Measurements from ENCODE around the gene ZGPAT. TPM values are rescaled to one million over a fixed set of nuclear protein-coding genes. Genes with fewer than 3 reads are reported as not detected.

Gene ZGPAT
- total RNA-seq, 6 experiments from 2014 or later = 18.7 to 68.9 (median 31.9) TPM

DNA sequence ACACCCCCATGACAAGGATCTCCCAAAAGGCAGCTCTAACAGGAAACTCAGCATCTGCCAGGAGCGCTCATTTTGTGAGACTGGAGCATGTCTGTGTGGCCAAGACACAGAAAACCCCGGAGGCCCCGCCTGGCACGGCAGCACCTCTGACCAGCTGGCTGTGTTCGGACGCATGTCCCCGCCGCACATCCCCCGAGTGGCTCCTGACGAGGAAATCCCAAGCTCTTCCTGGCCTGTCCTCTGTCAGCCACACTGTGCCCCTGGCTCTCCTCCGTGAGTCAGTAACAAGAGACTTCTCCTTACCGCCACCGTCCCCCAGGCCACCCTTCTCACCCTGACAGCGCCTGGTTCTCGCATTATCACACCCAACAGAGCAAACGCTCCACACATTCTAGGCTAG lies 46.2 kb downstream of the ZGPAT start:
- ATAC-seq = peak in 1 of 4 donors; percentile 13
- H3K27ac ChIP-seq = no peak overlapping the region
- no peaks in the 10 kb centered on the region for H3K36me3 ChIP-seq
- H3K9me3 ChIP-seq = no peaks in the 10 kb centered on the region
- WGBS (ENCODE audit: insufficient coverage, low coverage, low lambda C conversion rate, missing lambda C conversion rate) = 74% methylated on average over 3 of the region's 16 CpGs
- TF ChIP-seq, protein P1, sequence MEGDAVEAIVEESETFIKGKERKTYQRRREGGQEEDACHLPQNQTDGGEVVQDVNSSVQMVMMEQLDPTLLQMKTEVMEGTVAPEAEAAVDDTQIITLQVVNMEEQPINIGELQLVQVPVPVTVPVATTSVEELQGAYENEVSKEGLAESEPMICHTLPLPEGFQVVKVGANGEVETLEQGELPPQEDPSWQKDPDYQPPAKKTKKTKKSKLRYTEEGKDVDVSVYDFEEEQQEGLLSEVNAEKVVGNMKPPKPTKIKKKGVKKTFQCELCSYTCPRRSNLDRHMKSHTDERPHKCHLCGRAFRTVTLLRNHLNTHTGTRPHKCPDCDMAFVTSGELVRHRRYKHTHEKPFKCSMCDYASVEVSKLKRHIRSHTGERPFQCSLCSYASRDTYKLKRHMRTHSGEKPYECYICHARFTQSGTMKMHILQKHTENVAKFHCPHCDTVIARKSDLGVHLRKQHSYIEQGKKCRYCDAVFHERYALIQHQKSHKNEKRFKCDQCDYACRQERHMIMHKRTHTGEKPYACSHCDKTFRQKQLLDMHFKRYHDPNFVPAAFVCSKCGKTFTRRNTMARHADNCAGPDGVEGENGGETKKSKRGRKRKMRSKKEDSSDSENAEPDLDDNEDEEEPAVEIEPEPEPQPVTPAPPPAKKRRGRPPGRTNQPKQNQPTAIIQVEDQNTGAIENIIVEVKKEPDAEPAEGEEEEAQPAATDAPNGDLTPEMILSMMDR (IDR thresholded peaks at IDR 0.05) = no peak
- TF ChIP-seq POLR2A (IDR thresholded peaks at IDR 0.05) = no peak
- intact Hi-C loops (cut with DNase I) = no loop called here
- H3K27me3 ChIP-seq = no peaks in the 10 kb centered on the region
- DNase-seq = no peak
- no peaks in the 10 kb centered on the region for H3K4me1 ChIP-seq
- H3K4me3 ChIP-seq = no peak overlapping the region

DNA sequence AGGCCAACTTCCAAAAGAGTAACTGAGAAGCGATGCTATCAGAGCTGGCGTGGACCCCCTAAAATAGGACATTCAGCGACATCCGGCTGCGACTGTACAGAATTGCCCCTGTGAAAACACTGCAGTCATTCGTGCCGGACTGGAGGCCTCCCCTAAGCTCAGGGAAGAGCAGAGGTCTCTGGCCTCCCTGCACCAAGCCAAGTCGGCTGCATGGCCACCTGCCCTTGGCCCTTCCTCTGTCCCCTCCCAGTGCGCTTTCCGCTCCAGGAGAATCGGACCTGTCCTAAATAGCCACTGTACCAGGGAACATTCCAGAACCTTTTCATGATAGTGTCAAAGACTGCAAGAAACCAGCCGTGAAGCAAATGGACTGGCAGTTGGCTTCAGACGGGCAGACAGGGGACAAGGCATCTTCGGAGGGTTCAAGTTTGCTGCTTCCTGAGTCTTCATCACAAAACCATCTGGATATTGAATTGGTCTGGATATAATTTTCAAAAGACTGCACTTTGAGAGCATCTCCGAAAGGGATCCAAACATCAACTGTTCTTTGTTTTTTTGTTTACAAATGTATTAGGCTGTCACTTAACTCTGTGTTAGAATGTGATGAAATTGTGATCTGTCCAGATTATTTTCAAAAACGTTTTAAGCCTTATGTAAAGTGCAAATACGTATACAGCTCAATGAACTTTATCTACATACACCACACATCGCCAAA lies 48.3 kb downstream of the ZGPAT start:
- Histone ChIP-seq H3K4me3 (no peak overlapping the region), H3K36me3 (no peaks in the 10 kb centered on the region), H3K9me3 (no peaks in the 10 kb centered on the region), H3K27ac (no peak overlapping the region), H3K27me3 (no peaks in the 10 kb centered on the region), H3K4me1 (no peaks in the 10 kb centered on the region)
- DNase-seq = no peak
- TF ChIP-seq POLR2A (IDR thresholded peaks at IDR 0.05) = no peak
- TF ChIP-seq, protein P1 (IDR thresholded peaks at IDR 0.05) = no peak
- WGBS (ENCODE audit: insufficient coverage, low coverage, low lambda C conversion rate, missing lambda C conversion rate) = 70% methylated on average over 10 of the region's 18 CpGs
- no peak for ATAC-seq
- intact Hi-C loops (cut with DNase I) = no loop called here

DNA sequence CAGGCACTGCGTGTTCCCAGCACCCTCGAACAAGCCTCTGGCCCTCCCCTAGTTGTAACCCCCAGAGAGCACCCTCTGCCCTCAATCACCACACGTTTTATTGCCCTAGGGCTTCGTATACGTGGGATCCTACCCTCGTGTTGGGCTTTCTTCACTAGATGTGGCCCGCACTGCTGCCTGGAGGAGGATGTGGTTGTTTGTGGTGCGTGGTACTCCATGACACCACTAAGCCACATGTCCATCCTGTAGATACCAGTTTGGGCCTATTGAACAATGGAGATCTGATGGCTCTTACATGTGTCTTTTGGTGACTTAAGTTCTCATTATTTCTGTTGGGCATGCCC lies 48.8 kb downstream of the ZGPAT start:
- no peaks in the 10 kb centered on the region for H3K27me3 ChIP-seq
- H3K4me3 ChIP-seq = no peak overlapping the region
- no peak for DNase-seq
- no peak overlapping the region for H3K27ac ChIP-seq
- TF ChIP-seq, protein P1 (IDR thresholded peaks at IDR 0.05) = no peak
- TF ChIP-seq POLR2A (IDR thresholded peaks at IDR 0.05) = no peak
- intact Hi-C loops (cut with DNase I) = no loop called here
- no peak for ATAC-seq
- no peaks in the 10 kb centered on the region for H3K4me1 ChIP-seq
- no peaks in the 10 kb centered on the region for H3K36me3 ChIP-seq
- 52% methylated on average over 7 of the region's 8 CpGs for WGBS (ENCODE audit: insufficient coverage, low coverage, low lambda C conversion rate, missing lambda C conversion rate)
- no peaks in the 10 kb centered on the region for H3K9me3 ChIP-seq

DNA sequence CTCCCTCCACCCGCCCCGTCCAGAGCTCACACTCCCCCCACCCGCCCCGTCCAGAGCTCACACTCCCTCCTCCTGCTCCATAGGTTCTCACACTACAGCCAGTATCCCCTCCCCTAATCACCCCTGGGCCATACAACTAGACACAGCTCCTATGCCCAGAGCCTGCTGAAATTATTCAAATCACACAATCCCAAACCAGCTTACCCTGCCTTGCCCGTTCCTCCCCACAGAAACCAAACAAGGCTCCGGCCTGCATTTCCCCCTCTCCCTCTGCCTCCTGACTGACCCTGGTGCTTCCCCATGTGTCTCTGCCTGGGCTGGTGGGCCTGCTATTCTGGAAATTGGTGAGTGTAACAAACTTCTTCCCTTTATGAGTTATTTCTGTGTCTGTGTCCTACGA lies 50.3 kb downstream of the ZGPAT start:
- Histone ChIP-seq H3K9me3 (no peaks in the 10 kb centered on the region), H3K4me3 (no peak overlapping the region), H3K27me3 (no peaks in the 10 kb centered on the region), H3K4me1 (no peaks in the 10 kb centered on the region), H3K27ac (no peak overlapping the region), H3K36me3 (no peaks in the 10 kb centered on the region)
- no peak for DNase-seq
- TF ChIP-seq, protein P1 (IDR thresholded peaks at IDR 0.05) = no peak
- TF ChIP-seq POLR2A (IDR thresholded peaks at IDR 0.05) = no peak
- 89% methylated on average over 7 of the region's 7 CpGs for WGBS (ENCODE audit: insufficient coverage, low coverage, low lambda C conversion rate, missing lambda C conversion rate)
- intact Hi-C loops (cut with DNase I) = no loop called here
- ATAC-seq = no peak

Data from right lobe of liver (tissue), 6 donors.